Measurements from ENCODE around the gene SLC26A5.

SLC26A5 gene

DNA sequence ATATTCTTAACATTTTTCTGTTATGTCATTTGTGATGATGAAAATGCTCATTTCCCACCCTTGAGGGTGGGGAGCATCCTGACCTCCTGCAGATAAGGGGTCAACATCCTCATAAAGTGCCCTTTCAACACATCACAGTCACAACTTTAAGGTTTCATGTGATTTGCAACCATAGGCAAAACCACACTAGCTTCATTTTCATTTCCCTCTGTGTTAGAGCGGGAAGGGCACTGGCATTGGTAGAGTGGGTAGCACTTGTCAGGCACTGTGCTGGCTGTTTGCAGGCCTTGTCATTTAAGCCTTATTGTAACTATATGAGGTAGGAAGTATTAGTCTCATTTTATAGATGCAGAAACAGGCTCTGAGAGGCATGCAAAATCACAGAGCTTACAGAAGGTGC lies 58.8 kb downstream of the SLC26A5 start:
- H3K27ac ChIP-seq, result no peak overlapping the region
- TF ChIP-seq ZFX (IDR thresholded peaks at IDR 0.05), result no peak
- TF ChIP-seq, protein P1, sequence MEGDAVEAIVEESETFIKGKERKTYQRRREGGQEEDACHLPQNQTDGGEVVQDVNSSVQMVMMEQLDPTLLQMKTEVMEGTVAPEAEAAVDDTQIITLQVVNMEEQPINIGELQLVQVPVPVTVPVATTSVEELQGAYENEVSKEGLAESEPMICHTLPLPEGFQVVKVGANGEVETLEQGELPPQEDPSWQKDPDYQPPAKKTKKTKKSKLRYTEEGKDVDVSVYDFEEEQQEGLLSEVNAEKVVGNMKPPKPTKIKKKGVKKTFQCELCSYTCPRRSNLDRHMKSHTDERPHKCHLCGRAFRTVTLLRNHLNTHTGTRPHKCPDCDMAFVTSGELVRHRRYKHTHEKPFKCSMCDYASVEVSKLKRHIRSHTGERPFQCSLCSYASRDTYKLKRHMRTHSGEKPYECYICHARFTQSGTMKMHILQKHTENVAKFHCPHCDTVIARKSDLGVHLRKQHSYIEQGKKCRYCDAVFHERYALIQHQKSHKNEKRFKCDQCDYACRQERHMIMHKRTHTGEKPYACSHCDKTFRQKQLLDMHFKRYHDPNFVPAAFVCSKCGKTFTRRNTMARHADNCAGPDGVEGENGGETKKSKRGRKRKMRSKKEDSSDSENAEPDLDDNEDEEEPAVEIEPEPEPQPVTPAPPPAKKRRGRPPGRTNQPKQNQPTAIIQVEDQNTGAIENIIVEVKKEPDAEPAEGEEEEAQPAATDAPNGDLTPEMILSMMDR (conservative IDR thresholded peaks at IDR 0.05), result no peak

DNA sequence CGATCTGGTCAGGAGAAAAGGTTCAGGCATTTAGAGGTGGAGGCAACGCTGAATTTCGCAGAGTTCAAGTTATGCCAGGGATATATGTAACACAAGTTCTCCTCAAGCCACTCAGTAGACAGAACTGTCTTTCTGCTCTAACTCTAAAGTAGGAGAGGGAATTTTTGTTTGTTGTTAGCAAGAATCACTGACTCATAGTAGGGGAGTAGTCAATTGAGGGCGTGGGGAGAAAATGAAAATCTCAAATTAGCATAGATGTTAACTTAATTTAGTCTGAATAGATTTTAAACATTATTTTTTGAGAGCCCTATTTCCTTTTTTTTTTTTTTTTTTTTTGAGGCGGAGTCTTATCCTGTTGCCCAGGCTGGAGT lies 64.0 kb downstream of the SLC26A5 start:
- H3K27ac ChIP-seq, result no peak overlapping the region
- TF ChIP-seq ZFX (IDR thresholded peaks at IDR 0.05), result no peak
- TF ChIP-seq, protein P1 (conservative IDR thresholded peaks at IDR 0.05), result no peak

DNA sequence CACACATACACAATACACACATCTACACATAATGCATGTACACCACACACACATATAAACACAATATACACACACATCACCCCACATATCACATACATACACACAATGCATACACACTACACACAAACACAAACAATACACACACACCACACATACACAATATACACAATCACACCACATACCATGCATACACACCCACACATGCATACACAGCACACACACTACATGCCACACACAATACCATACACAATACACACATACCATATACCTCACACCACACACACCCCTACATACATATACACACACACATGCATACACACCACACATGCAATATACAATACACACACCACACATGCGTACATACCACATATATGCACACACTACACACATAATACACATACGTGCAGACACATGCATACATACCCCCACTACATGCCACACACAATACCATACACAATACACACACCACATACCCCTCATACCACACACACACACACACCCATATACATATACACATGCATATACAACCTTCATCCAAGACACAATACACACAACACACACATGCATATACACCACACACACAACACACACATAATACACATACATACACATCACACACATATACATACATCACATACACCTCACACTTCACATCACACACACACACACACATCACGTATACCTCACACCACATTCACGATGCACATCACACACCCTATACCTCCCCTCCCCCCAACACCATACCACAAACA lies 64.6 kb downstream of the SLC26A5 start:
- no peak for TF ChIP-seq ZFX (IDR thresholded peaks at IDR 0.05)
- TF ChIP-seq, protein P1 (conservative IDR thresholded peaks at IDR 0.05), result no peak
- no peak overlapping the region for H3K27ac ChIP-seq

DNA sequence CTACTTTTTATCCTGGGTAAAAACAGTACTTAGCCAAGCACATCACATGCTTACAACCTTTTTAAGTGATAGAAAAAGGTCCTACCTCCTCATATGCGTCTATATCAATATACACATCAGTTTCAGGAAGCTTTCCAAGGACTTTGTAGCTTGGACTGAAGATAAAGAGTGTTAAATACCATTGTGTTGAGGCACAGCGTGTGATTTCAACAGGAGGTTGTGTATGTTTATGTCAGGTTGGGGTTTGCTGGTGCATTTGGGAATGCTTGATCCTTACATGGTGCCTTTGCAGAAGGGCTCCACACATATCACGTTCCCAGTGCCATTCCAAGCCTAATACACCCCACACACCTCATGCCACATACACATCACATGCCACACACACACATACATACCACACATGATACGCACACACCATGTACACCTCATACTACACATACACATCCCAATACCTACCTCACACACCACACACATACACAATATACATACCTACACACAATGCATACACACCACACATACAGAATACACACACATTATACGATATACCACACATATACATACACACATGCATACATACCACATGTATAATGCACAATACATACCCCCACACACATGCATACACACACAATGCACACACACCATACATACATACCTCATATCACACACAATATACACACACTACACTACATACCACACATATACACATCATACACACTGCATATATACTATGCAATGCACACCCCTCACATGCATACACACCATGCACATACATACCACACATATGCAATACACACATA lies 65.4 kb downstream of the SLC26A5 start:
- TF ChIP-seq ZFX (IDR thresholded peaks at IDR 0.05), result no peak
- TF ChIP-seq, protein P1 (conservative IDR thresholded peaks at IDR 0.05), result no peak
- H3K27ac ChIP-seq, result no peak overlapping the region

DNA sequence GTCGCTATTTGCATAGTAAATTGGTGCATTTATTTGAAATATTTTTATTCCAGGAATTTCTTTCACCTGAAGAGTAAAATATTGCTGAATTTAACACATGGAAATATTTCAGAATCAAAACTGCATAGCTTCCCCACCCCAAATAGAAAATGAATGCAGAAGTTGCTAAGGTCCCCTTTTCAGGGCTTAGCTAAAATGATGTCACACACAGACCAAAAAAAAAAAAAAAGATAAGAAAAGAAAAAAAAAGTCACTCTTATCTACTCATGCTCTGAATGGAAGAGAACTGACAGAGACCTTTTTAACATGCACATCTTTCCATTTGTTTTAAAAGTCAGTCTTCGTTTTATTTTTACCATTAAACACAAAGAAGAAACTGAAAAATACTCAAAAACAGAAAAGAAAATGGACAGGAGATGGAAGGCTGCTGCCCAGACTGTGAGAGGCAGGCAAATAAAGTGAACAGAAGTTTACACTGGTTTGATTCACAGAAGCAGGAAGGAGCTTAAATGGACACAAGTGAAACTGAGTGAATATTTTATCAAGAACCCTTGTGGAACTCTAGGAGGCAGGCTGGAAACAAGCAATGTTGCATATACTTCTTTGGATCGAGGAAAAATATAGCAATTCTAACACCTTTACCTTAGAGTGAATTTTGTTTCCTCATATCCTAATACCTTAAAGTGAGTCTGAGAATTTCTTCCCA lies 66.6 kb downstream of the SLC26A5 start:
- TF ChIP-seq ZFX (IDR thresholded peaks at IDR 0.05), result no peak
- TF ChIP-seq, protein P1 (conservative IDR thresholded peaks at IDR 0.05), result no peak
- H3K27ac ChIP-seq, result no peak overlapping the region

DNA sequence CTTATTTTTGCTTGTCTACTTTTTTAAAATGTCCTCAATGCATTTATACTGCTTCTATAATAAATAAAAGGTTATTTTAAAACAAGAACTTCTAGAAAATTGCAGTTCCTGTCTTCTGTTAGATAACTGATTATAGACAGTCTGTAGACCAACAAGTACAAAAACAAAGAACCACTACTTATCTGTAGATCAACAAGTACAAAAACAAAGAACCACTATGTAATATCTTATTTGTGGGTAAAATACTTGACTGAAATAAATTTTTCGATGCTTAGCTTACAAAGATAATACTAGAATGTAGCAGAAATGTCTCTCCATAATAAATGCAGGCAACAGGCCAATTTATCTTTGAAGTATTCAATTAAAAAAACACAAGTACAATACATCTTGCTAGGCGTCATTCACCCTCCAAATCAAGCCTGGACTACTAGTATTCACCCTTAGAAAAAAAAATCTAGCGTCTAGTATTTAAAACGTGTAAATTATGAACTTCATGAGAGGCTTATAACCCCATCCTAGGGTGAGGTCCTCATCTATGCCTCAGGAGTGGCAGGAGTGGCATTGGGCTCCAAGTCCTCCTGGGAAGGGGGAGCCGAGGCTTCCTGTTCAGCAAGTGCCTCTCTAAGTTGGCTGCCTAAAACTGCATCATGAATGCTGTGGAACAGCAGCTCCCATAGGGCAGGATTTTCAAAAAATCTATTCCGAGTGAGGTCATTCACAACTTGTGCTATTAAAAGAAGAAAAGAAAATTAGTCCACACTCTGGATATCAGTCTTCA lies 72.0 kb downstream of the SLC26A5 start:
- no peak for TF ChIP-seq ZFX (IDR thresholded peaks at IDR 0.05)
- TF ChIP-seq, protein P1 (conservative IDR thresholded peaks at IDR 0.05), result no peak
- H3K27ac ChIP-seq, result no peak overlapping the region
